H9 (cell line): ENCODE measurements around the gene ADGRA1. TPM values are rescaled to one million over a fixed set of nuclear protein-coding genes. Genes with fewer than 3 reads are reported as not detected.

ENCODE experiments used
- DNase-seq: peaks from one replicate; pipeline ENCODE4 v3.0.0-alpha.2; 2017
- H2AFZ ChIP-seq: one replicate; pipeline ENCODE4 v1.6.1; 2013; ENCODE audit warnings: mild to moderate bottlenecking, low read length, control low read depth, moderate library complexity
- H2AK5ac ChIP-seq: 2 replicates; pipeline ENCODE4 v1.6.1; 2013; ENCODE audit warnings: low read length, control low read depth, mixed read lengths; ENCODE audit not compliant: insufficient read length
- H2BK120ac ChIP-seq: one replicate; pipeline ENCODE4 v1.6.1; 2013; ENCODE audit warnings: low read depth, mild to moderate bottlenecking, low read length, control low read depth, inconsistent platforms; ENCODE audit not compliant: poor library complexity, severe bottlenecking
- H2BK12ac ChIP-seq: 2 replicates; pipeline ENCODE4 v1.6.1; 2013; ENCODE audit warnings: low read length, control low read depth, mixed read lengths, low read depth; ENCODE audit not compliant: insufficient read length
- H2BK15ac ChIP-seq: 2 replicates; pipeline ENCODE4 v1.6.1; 2013; ENCODE audit warnings: low read depth, low read length, control low read depth
- H2BK20ac ChIP-seq: one replicate; pipeline ENCODE4 v1.6.1; 2013; ENCODE audit warnings: low read depth, mild to moderate bottlenecking, low read length, control low read depth, inconsistent platforms; ENCODE audit not compliant: poor library complexity, severe bottlenecking
- H2BK5ac ChIP-seq: 2 replicates; pipeline ENCODE4 v1.6.1; 2013; ENCODE audit warnings: low read length, control low read depth, mixed read lengths; ENCODE audit not compliant: insufficient read length
- H3K14ac ChIP-seq: 2 replicates; pipeline ENCODE4 v1.6.1; 2013; ENCODE audit warnings: low read length, control low read depth; ENCODE audit not compliant: insufficient read depth
- H3K18ac ChIP-seq: 2 replicates; pipeline ENCODE4 v1.6.1; 2013; ENCODE audit warnings: low read depth, mild to moderate bottlenecking, mixed read lengths, low read length, control low read depth; ENCODE audit not compliant: insufficient read length
- H3K23ac ChIP-seq: 2 replicates; pipeline ENCODE4 v1.6.1; 2013; ENCODE audit warnings: low read length, control low read depth, mixed read lengths, low read depth; ENCODE audit not compliant: insufficient read length
- H3K23me2 ChIP-seq: 2 replicates; pipeline ENCODE4 v1.6.1; 2013; ENCODE audit warnings: low read depth, mild to moderate bottlenecking, mixed read lengths, low read length, control low read depth; ENCODE audit not compliant: insufficient read length, poor library complexity, severe bottlenecking
- H3K27ac ChIP-seq: 2 replicates; pipeline ENCODE4 v1.5.1; 2013; ENCODE audit warnings: low read length, control low read depth, mixed read lengths, low read depth; ENCODE audit not compliant: insufficient read length
- H3K27me3 ChIP-seq: 2 replicates; pipeline ENCODE4 v1.6.1; 2013; ENCODE audit warnings: low read length, control low read depth, inconsistent platforms; ENCODE audit not compliant: insufficient read depth
- H3K4ac ChIP-seq: 2 replicates; pipeline ENCODE4 v1.6.1; 2013; ENCODE audit warnings: low read depth, mild to moderate bottlenecking, control low read depth, inconsistent platforms, low read length, moderate library complexity
- H3K4me1 ChIP-seq: 2 replicates; pipeline ENCODE4 v1.6.1; 2013; ENCODE audit warnings: low read length, control low read depth, inconsistent platforms; ENCODE audit not compliant: insufficient read depth
- H3K4me2 ChIP-seq: 2 replicates; pipeline ENCODE4 v1.6.1; 2013; ENCODE audit warnings: low read length, control low read depth, mixed read lengths; ENCODE audit not compliant: insufficient read length, insufficient read depth
- H3K56ac ChIP-seq: 2 replicates; pipeline ENCODE4 v1.6.1; 2013; ENCODE audit warnings: low read depth, mild to moderate bottlenecking, mixed read lengths, low read length, control low read depth; ENCODE audit not compliant: insufficient read length
- H3K79me1 ChIP-seq: 2 replicates; pipeline ENCODE4 v1.6.1; 2013; ENCODE audit warnings: low read depth, mild to moderate bottlenecking, moderate library complexity, low read length, control low read depth, inconsistent platforms; ENCODE audit not compliant: insufficient read depth, poor library complexity, severe bottlenecking
- H3K79me2 ChIP-seq: 2 replicates; pipeline ENCODE4 v1.6.1; 2013; ENCODE audit warnings: low read length, control low read depth, inconsistent platforms; ENCODE audit not compliant: insufficient read depth
- H3K9ac ChIP-seq: 2 replicates; pipeline ENCODE4 v1.6.1; 2013; ENCODE audit warnings: low read length, control low read depth, mixed read lengths; ENCODE audit not compliant: insufficient read length; ENCODE audit errors: extremely low read depth
- H3K9me3 ChIP-seq: one replicate; pipeline ENCODE4 v1.6.1; 2013; ENCODE audit warnings: low read depth, low read length, inconsistent platforms; ENCODE audit not compliant: control insufficient read depth
- H3T11ph ChIP-seq: one replicate; pipeline ENCODE4 v1.6.1; 2013; ENCODE audit warnings: mild to moderate bottlenecking, low read length, control low read depth, inconsistent platforms
- H4K20me1 ChIP-seq: one replicate; pipeline ENCODE4 v1.6.1; 2013; ENCODE audit not compliant: control insufficient read depth, insufficient read length, insufficient read depth
- H4K5ac ChIP-seq: 2 replicates; pipeline ENCODE4 v1.6.1; 2013; ENCODE audit warnings: low read depth, mild to moderate bottlenecking, mixed read lengths, low read length, control low read depth; ENCODE audit not compliant: insufficient read length
- H4K8ac ChIP-seq: replicated peaks from 2 replicates; pipeline ENCODE4 v1.6.1; 2013; ENCODE audit warnings: low read length, control low read depth, mixed read lengths, low read depth; ENCODE audit not compliant: insufficient read length
- H4K91ac ChIP-seq: 2 replicates; pipeline ENCODE4 v1.6.1; 2013; ENCODE audit warnings: low read depth, mild to moderate bottlenecking, moderate library complexity, mixed read lengths, low read length, control low read depth; ENCODE audit not compliant: insufficient read length
- H3K27ac Mint-ChIP-seq, 3 experiments: 2 replicates in 2 of 3; 3 replicates in 1 of 3; pipeline ENCODE4 v1.8.0; 2020 to 2021; ENCODE audit warnings: mixed read lengths in 3 of 3, mild to moderate bottlenecking in 1 of 3, moderate library complexity in 1 of 3
- H3K27me3 Mint-ChIP-seq: 2 replicates; pipeline ENCODE4 v1.8.0; 2021; ENCODE audit warnings: low read depth, mild to moderate bottlenecking, moderate library complexity, mixed read lengths
- H3K36me3 Mint-ChIP-seq, 3 experiments: 2 replicates in 2 of 3; 3 replicates in 1 of 3; pipeline ENCODE4 v1.8.0; 2020 to 2021; ENCODE audit warnings: low read depth in 3 of 3, mixed read lengths in 3 of 3; ENCODE audit not compliant: insufficient read depth in 1 of 3
- H3K4me1 Mint-ChIP-seq, 2 experiments: 2 replicates each; pipeline ENCODE4 v1.8.0; 2020; ENCODE audit warnings: mixed read lengths in 2 of 2
- H3K4me3 Mint-ChIP-seq, 2 experiments: 2 replicates in 1 of 2; 3 replicates in 1 of 2; pipeline ENCODE4 v1.8.0; 2020 to 2021; ENCODE audit warnings: mild to moderate bottlenecking in 2 of 2, mixed read lengths in 2 of 2, moderate library complexity in 1 of 2
- H3K9me3 Mint-ChIP-seq, 2 experiments: 2 replicates in 1 of 2; 3 replicates in 1 of 2; pipeline ENCODE4 v1.8.0; 2020; ENCODE audit warnings: mild to moderate bottlenecking in 2 of 2, mixed read lengths in 2 of 2, moderate library complexity in 1 of 2
- CTCF ChIP-seq: fragments of 200-600 bp; sonication (generic); conservative IDR thresholded peaks from 3 replicates; pipeline ENCODE4 v1.8.0; 2021; ENCODE audit warnings: antibody characterized with exemption, mild to moderate bottlenecking
- WGBS: extraction: QIAGEN DNeasy Blood & Tissue Kit; methylation state at CpG from one replicate; pipeline ENCODE4 v1.1.7; 2013; ENCODE audit warnings: missing lambda C conversion rate, low lambda C conversion rate, mixed read lengths; ENCODE audit not compliant: insufficient read length; ENCODE audit errors: extremely low coverage; 5-methylcytosine and 5-hydroxymethylcytosine counted together
- total RNA-seq: library from RNA; stranded (reverse); gene quantifications from 2 replicates; pipeline ENCODE4 v1.2.1, GENCODE V29; 2021

ADGRA1 gene
- total RNA-seq, 1 experiment from 2014 or later = 0.11 TPM

GRCh38 chr10:133132473-133133291, 45.0 kb downstream of the ADGRA1 start:
- H4K91ac ChIP-seq = no peak overlapping the region
- no peak overlapping the region for H2BK5ac ChIP-seq
- no peak overlapping the region for H2BK120ac ChIP-seq
- H2AK5ac ChIP-seq = no peak overlapping the region
- H3T11ph ChIP-seq = no peak overlapping the region
- H3K27me3 Mint-ChIP-seq = peaks cover 2% of the 10 kb centered on the region
- no peak overlapping the region for H3K27ac ChIP-seq
- H2BK12ac ChIP-seq = no peak overlapping the region
- H2BK15ac ChIP-seq = no peak overlapping the region
- H3K56ac ChIP-seq = no peak overlapping the region
- no peaks in the 10 kb centered on the region for H3K79me1 ChIP-seq
- no peak overlapping the region for H3K4me2 ChIP-seq
- H3K18ac ChIP-seq = no peak overlapping the region
- no peak for DNase-seq
- no peaks in the 10 kb centered on the region for H3K4me1 Mint-ChIP-seq
- H3K27me3 ChIP-seq = no peaks in the 10 kb centered on the region
- H3K79me2 ChIP-seq = no peaks in the 10 kb centered on the region
- no peak overlapping the region; the same call in 1 of the 2 replicates for H3K14ac ChIP-seq
- H3K4me3 Mint-ChIP-seq = no peak overlapping the region
- H4K8ac ChIP-seq = no peak overlapping the region
- H4K5ac ChIP-seq = no peak overlapping the region
- no peak overlapping the region for H3K23ac ChIP-seq
- H3K4ac ChIP-seq = no peak overlapping the region
- H3K9me3 ChIP-seq = no peaks in the 10 kb centered on the region
- H3K9ac ChIP-seq = no peak overlapping the region
- H2BK20ac ChIP-seq = no peak overlapping the region
- WGBS = no CpG with 5 or more reads among the region's 26 CpGs
- H3K27ac Mint-ChIP-seq = no peak overlapping the region
- no peaks in the 10 kb centered on the region for H4K20me1 ChIP-seq
- H3K9me3 Mint-ChIP-seq = peaks cover 0 to 4% of the 10 kb centered on the region in 2 experiments; a peak in 1 of 5 replicates
- TF ChIP-seq CTCF = no peak
- no peaks in the 10 kb centered on the region for H3K36me3 Mint-ChIP-seq
- no peaks in the 10 kb centered on the region for H3K23me2 ChIP-seq
- H2AFZ ChIP-seq = no peak overlapping the region
- H3K4me1 ChIP-seq = no peaks in the 10 kb centered on the region
